HCT116 (cell line): Measurements from ENCODE around the gene IPP. TPM values are rescaled to one million over a fixed set of nuclear protein-coding genes. Genes with fewer than 3 reads are reported as not detected.
"Not testable (repeated sequence)": the region's sequence is repeated elsewhere in the genome, so short reads cannot be mapped to it uniquely, and the experiment has no call there.

Experiments used
- ATAC-seq: fragments of 200-7000 bp; cut with Tn5 transposase; 2 replicates; pipeline ENCODE4 v1.9.1; 2020; ENCODE audit warnings: mild to moderate bottlenecking, moderate library complexity
- BruUV-seq: library from RNA; stranded (reverse); fragments of 400-500 nt; replicated peaks from 2 replicates; lab custom pipeline; 2021; lab: Mats Ljungman, UMichigan
- CTCF ChIA-PET: fragments of 300-600 bp; sonication (Branson Sonifier 250); formaldehyde crosslinking; loops from one replicate; lab custom pipeline; 2021; ENCODE audit warnings: antibody characterized with exemption; lab: Charles Lee
- POLR2A ChIA-PET: fragments of 300-600, 350-600 bp; sonication (Branson Sonifier 250); formaldehyde crosslinking; loops from one replicate; lab custom pipeline; 2021; ENCODE audit warnings: antibody characterized with exemption; lab: Charles Lee
- RAD21 ChIA-PET, 2 experiments: fragments of 300-600 bp; sonication (Branson Sonifier 250); formaldehyde crosslinking; loops; one replicate each; lab custom pipeline; 2023; ENCODE audit warnings: low total read pairs in 2 of 2; ENCODE audit not compliant: uncharacterized antibody in 2 of 2, unreplicated experiment in 2 of 2, low non-redundant PET in 1 of 2; lab: Charles Lee
- DNase-seq: peaks from one replicate; pipeline ENCODE4 v3.0.0-alpha.2; 2010; ENCODE audit warnings: low read depth, low spot score
- H2AFZ ChIP-seq: fragments of 200-600 bp; shearing (Covaris generic), sonication (generic); 2 replicates; pipeline ENCODE4 v1.6.1; 2017; ENCODE audit warnings: low read depth, mixed run types, mixed read lengths, antibody characterized with exemption, low read length; ENCODE audit not compliant: poor library complexity, severe bottlenecking
- H3K27ac ChIP-seq: 2 replicates; pipeline ENCODE4 v1.5.1; 2012; ENCODE audit warnings: low read depth, low read length
- H3K27me3 ChIP-seq: fragments of 200-600 bp; sonication (generic); 2 replicates; pipeline ENCODE4 v1.6.1; 2016; ENCODE audit warnings: mixed run types, low read length, mixed read lengths; ENCODE audit not compliant: insufficient read depth
- H3K36me3 ChIP-seq, 2 experiments: fragments of 200-500 bp in 1 of 2; fragments of 200-600 bp in 1 of 2; sonication (Bioruptor generic) in 1 of 2; sonication (generic) in 1 of 2; 2 replicates each; pipeline versions ENCODE4 v1.5.1 to v1.6.1; 2014 to 2016; ENCODE audit warnings: low read length in 2 of 2, inconsistent platforms in 1 of 2, mixed read lengths in 1 of 2, mixed run types in 1 of 2; ENCODE audit not compliant: insufficient read depth in 2 of 2, control insufficient read depth in 1 of 2
- H3K4me1 ChIP-seq, 2 experiments: fragments of 200-600 bp in 1 of 2; sonication (generic) in 1 of 2; 2 replicates each; pipeline versions ENCODE4 v1.5.1 to v1.6.1; 2012 to 2017; ENCODE audit warnings: low read length in 2 of 2, inconsistent platforms in 1 of 2, mild to moderate bottlenecking in 1 of 2, mixed read lengths in 1 of 2, mixed run types in 1 of 2, moderate library complexity in 1 of 2; ENCODE audit not compliant: insufficient read depth in 2 of 2, control insufficient read depth in 1 of 2
- H3K4me2 ChIP-seq: fragments of 200-600 bp; sonication (generic); 2 replicates; pipeline ENCODE4 v1.6.1; 2017; ENCODE audit warnings: mixed run types, low read length, mixed read lengths
- H3K4me3 ChIP-seq, 2 experiments: fragments of 200-600 bp in 1 of 2; sonication (generic) in 1 of 2; replicated peaks in 1 of 2; 2 replicates each; pipeline ENCODE4 v1.5.1; 2011 to 2016; ENCODE audit warnings: low read length in 2 of 2, control low read depth in 1 of 2, low read depth in 1 of 2, mild to moderate bottlenecking in 1 of 2, mixed read lengths in 1 of 2, mixed run types in 1 of 2
- H3K79me2 ChIP-seq: fragments of 200-600 bp; sonication (generic); 2 replicates; pipeline ENCODE4 v1.6.1; 2017; ENCODE audit warnings: mild to moderate bottlenecking, mixed run types, low read length, moderate library complexity, mixed read lengths; ENCODE audit not compliant: insufficient read depth
- H3K9ac ChIP-seq: fragments of 200-600 bp; sonication (generic); 2 replicates; pipeline ENCODE4 v1.6.1; 2016; ENCODE audit warnings: low read length, mixed read lengths
- H3K9me2 ChIP-seq: fragments of 200-600 bp; sonication (generic), shearing (Covaris generic); 2 replicates; pipeline ENCODE4 v1.6.1; 2017; ENCODE audit warnings: mixed run types, mild to moderate bottlenecking, moderate library complexity; ENCODE audit not compliant: insufficient read depth
- H3K9me3 ChIP-seq, 2 experiments: fragments of 200-500 bp in 1 of 2; fragments of 200-600 bp in 1 of 2; sonication (Bioruptor generic) in 1 of 2; sonication (generic) in 1 of 2; 2 replicates each; pipeline ENCODE4 v1.6.1; 2014 to 2017; ENCODE audit warnings: low read length in 2 of 2, mixed read lengths in 2 of 2, inconsistent platforms in 1 of 2, low read depth in 1 of 2, mild to moderate bottlenecking in 1 of 2, mixed run types in 1 of 2, moderate library complexity in 1 of 2; ENCODE audit not compliant: control insufficient read depth in 1 of 2, insufficient read depth in 1 of 2
- H4K20me1 ChIP-seq: fragments of 200-600 bp; sonication (generic), shearing (Covaris generic); 2 replicates; pipeline ENCODE4 v1.6.1; 2017; ENCODE audit warnings: mixed run types, mild to moderate bottlenecking, moderate library complexity; ENCODE audit not compliant: insufficient read depth
- CBX3 ChIP-seq: IDR thresholded peaks from 2 replicates; pipeline ENCODE4 v1.6.1; 2012; ENCODE audit warnings: low read depth
- CEBPB ChIP-seq: IDR thresholded peaks from 2 replicates; pipeline ENCODE4 v1.6.1; 2012; ENCODE audit warnings: low read depth
- EGR1 ChIP-seq: IDR thresholded peaks from 2 replicates; pipeline ENCODE4 v1.6.1; 2012; ENCODE audit warnings: low read depth
- POLR2AphosphoS5 ChIP-seq: IDR thresholded peaks from 2 replicates; pipeline ENCODE4 v1.6.1; 2011; ENCODE audit warnings: mild to moderate bottlenecking, low read depth, low read length, moderate library complexity
- RAD21 ChIP-seq: IDR thresholded peaks from 2 replicates; pipeline ENCODE4 v1.6.1; 2012; ENCODE audit warnings: low read depth, mild to moderate bottlenecking
- SP1 ChIP-seq: IDR thresholded peaks from 2 replicates; pipeline ENCODE4 v1.6.1; 2012; ENCODE audit warnings: low read depth
- SRF ChIP-seq: IDR thresholded peaks from 2 replicates; pipeline ENCODE4 v1.6.1; 2012; ENCODE audit warnings: low read depth
- ZNF274 ChIP-seq: fragments of 200-500 bp; sonication (Bioruptor generic); IDR thresholded peaks from 2 replicates; pipeline ENCODE4 v1.6.1; 2014; ENCODE audit warnings: mild to moderate bottlenecking, low read depth, low read length, inconsistent platforms
- intact Hi-C: fragments of 100-400 bp; cut with micrococcal nuclease; formaldehyde crosslinking; loops from 2 replicates; pipeline ENCODE4 v1.10.0; 2022
- total RNA-seq: library from RNA; stranded (reverse); gene quantifications from one replicate; pipeline ENCODE4 v1.2.1, GENCODE V29; 2021; ENCODE audit not compliant: unreplicated experiment

The IPP gene
- total RNA-seq, 1 experiment from 2014 or later = 13.8 TPM

DNA sequence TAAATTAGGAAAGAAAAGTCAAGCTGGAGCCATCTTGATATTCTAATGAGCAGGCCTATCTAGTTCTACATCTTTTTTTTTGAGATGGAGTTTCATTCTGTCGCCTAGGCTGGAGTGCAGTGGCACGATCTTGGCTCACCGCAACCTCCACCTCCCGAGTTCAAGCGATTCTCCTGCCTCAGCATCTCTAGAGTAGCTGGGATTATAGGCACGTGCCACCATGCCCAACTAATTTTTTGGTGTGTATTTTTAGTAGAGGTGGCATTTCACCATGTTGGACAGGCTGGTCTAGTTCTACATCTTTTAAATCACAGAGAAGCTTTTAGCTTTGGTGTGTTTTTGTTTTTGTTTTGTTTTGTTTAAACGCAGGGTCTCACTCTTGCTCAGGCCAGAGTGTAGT, 55.6 kb downstream of the IPP start:
- TF ChIP-seq CEBPB (no peak), CBX3 (no peak), SP1 (no peak), ZNF274 (no peak), SRF (no peak), RAD21 (no peak), POLR2AphosphoS5 (peak; percentile 43), EGR1 (no peak)
- H3K27ac ChIP-seq = no peak overlapping the region
- H3K9me2 ChIP-seq = no peaks in the 10 kb centered on the region
- no peak overlapping the region for H3K4me3 ChIP-seq
- BruUV-seq = no TSS peak
- H3K36me3 ChIP-seq = peaks cover 17 to 36% of the 10 kb centered on the region in 2 experiments
- ChIA-PET POLR2A (interaction anchor here (1.6 kb wide), 1 partner anchor 9 kb away, joined by 6 read pairs; the partner anchor contains the start of gene GPBP1L1), CTCF (no interaction called here), RAD21 (no interaction called here)
- ATAC-seq (0 out of 2 replicates have a peak, but pooled peaks have one; percentile 13), DNase-seq (no peak)
- intact Hi-C loops = no loop called here
- H3K4me1 ChIP-seq = peaks cover 0 to 3% of the 10 kb centered on the region in 2 experiments; a peak in 1 of 4 replicates
- H3K79me2 ChIP-seq = peaks cover 28% of the 10 kb centered on the region
- 0 out of 2 replicates have a peak, but pooled peaks cover 5% of the 10 kb centered on the region for H4K20me1 ChIP-seq
- H2AFZ ChIP-seq = no peak overlapping the region
- no peak overlapping the region for H3K4me2 ChIP-seq
- no peaks in the 10 kb centered on the region for H3K27me3 ChIP-seq
- H3K9me3 ChIP-seq = no peaks in the 10 kb centered on the region
- no peak overlapping the region for H3K9ac ChIP-seq

DNA sequence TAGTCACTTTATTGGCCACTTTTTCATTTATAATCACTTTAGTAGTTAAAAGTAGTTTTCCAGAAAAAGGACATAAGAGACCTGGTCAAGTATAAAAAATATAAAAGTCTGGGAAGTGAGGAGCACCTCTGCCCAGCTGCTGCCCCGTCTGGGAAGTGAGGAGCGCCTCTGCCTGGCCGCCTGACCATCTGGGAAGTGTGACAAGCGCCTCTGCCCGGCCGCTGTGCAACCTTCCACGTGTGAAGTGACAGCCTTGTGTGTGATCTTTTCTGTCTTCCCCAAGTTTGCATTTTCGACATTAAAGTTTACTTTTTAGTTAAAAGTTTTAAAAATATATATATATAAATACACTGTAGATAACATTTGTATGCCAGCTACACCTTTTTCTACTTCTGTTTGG, 56.6 kb downstream of the IPP start:
- POLR2A ChIA-PET = interaction anchor here (1.6 kb wide), 1 partner anchor 8 kb away, joined by 6 read pairs; the partner anchor contains the start of gene GPBP1L1
- H2AFZ ChIP-seq, H3K27ac ChIP-seq, H3K9ac ChIP-seq, CTCF ChIA-PET, H3K9me2 ChIP-seq, H3K27me3 ChIP-seq, intact Hi-C loops, H3K9me3 ChIP-seq, H3K4me3 ChIP-seq, BruUV-seq, ATAC-seq, H3K4me2 ChIP-seq, H4K20me1 ChIP-seq, DNase-seq, RAD21 ChIA-PET: not testable (repeated sequence)
- Histone ChIP-seq H3K79me2 (peaks cover 38% of the 10 kb centered on the region), H3K36me3 (peaks cover 17 to 36% of the 10 kb centered on the region in 2 experiments), H3K4me1 (peaks cover 0 to 12% of the 10 kb centered on the region in 2 experiments; a peak in 1 of 4 replicates)
